Mucosa of descending colon (tissue), 3 donors: ENCODE measurements around the gene URAD. TPM values are rescaled to one million over a fixed set of nuclear protein-coding genes. Genes with fewer than 3 reads are reported as not detected.
A peak's percentile ranks its signal among the peaks of the same experiment; 100 is the strongest.

Experiments
- ATAC-seq: fragments of 200-7000 bp; cut with Tn5 transposase; one replicate; pipeline ENCODE4 v1.9.1; 2020; ENCODE audit warnings: mild to moderate bottlenecking, moderate library complexity
- DNase-seq, 3 donors: peaks; one replicate each; pipeline ENCODE4 v3.0.0-alpha.2; 2020
- H3K36me3 ChIP-seq: fragments of 200-600 bp; one replicate; pipeline ENCODE4 v1.8.0; 2021; ENCODE audit warnings: low read depth, mild to moderate bottlenecking
- H3K4me1 ChIP-seq: fragments of 200-600 bp; one replicate; pipeline ENCODE4 v1.8.0; 2021; ENCODE audit warnings: low read depth, mild to moderate bottlenecking
- H3K4me3 ChIP-seq: fragments of 200-600 bp; one replicate; pipeline ENCODE4 v1.8.0; 2021; ENCODE audit warnings: mild to moderate bottlenecking
- H3K9me3 ChIP-seq: fragments of 200-600 bp; one replicate; pipeline ENCODE4 v1.8.0; 2021; ENCODE audit warnings: mild to moderate bottlenecking
- intact Hi-C, 2 donors: fragments of 100-400 bp; cut with DNase I in 1 of 2; cut with micrococcal nuclease in 1 of 2; formaldehyde crosslinking; loops; one replicate each; pipeline versions ENCODE4 v1.11.0 to v1.11.1; 2022; cut with DNase I, micrococcal nuclease
- total RNA-seq, 3 donors: library from RNA; stranded (reverse); fragmentation: NEBNext Ultra II Directional in 2 of 3; extraction: Animal tissue kit (Norgen Biotek cat#: 25700) in 2 of 3; gene quantifications; one replicate each; pipeline versions ENCODE4 v1.2.1 to v1.2.4, GENCODE V29; 2021 to 2023
- TF ChIP-seq, protein P1 (sequence below): fragments of 200-600 bp; IDR thresholded peaks from one replicate; pipeline ENCODE4 v1.8.0; 2022; ENCODE audit warnings: antibody characterized with exemption, mild to moderate bottlenecking
- donor health status: DM: no; HTN: no; CAD: no; lungs with moderate emphysema.
- donor health status: DM: no; HTN: no; CAD: no.
- donor health status: DM: no; HTN: yes; CAD: no.

URAD gene
- total RNA-seq, 3 donors from 2014 or later: 17.9 to 62.9 (median 23.9) TPM

DNA sequence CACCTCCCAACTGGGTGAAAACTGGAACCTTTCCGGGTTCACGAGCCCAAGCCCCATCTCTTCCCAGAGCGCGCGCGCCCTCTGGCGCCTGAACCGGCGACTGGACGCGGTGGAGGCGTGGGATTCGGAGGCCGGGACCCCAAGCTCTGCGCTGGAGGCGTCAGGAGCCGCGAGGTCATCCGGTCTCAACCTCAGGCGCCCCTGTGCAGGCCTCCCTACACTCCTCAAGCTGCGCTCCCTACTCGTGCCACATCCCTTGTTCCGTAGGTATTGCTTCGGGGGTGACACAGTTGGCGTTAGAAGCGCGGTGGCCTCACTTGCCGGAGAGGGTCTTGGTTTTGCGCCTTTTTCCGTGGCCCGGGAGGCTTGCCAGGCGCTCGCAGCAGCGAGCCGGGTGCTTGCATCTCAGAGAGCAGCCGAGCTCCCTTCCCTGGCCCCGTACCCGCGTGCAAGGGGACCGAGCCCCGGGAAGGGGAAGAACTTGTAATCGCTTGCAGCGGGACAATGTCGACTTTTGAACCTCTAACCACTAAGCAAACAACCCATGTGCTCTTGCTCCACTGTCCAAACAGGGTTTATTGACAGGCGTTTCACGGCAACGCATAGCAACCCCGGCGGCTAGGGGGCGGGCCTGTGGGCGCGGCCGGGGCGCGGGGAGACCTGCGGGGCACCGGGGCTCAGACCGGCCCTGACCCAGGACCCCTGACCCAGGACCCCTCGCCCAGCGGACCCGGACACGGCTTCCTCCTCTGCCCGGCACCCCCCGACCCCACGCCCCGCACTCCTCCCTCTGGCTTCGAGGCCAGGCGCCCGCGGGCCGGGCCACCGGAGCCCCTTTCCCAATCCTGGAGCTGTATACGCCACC lies 27.9 kb downstream of the URAD start:
- peak; percentile 84 to 91 (median 87) for DNase-seq

DNA sequence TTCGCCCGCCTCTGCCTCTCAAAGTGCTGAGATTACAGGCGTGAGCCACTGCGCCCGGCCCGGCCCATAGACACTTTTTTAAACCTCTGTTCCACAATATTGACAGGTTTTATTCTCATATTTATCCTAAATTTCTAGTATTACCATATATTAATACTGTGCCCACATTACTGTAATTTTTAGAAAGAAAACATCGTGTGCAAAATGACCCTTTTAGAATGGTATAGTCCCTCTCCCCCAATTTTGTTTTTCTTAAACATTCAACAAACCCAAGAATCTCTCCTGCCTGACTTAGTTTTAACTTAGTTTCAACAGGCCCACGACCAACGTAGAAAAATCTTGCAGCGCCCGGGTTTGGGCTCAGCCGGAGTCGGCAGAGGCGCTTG lies 28.5 kb downstream of the URAD start:
- DNase-seq (no peak), ATAC-seq (no peak)
- TF ChIP-seq, protein P1, sequence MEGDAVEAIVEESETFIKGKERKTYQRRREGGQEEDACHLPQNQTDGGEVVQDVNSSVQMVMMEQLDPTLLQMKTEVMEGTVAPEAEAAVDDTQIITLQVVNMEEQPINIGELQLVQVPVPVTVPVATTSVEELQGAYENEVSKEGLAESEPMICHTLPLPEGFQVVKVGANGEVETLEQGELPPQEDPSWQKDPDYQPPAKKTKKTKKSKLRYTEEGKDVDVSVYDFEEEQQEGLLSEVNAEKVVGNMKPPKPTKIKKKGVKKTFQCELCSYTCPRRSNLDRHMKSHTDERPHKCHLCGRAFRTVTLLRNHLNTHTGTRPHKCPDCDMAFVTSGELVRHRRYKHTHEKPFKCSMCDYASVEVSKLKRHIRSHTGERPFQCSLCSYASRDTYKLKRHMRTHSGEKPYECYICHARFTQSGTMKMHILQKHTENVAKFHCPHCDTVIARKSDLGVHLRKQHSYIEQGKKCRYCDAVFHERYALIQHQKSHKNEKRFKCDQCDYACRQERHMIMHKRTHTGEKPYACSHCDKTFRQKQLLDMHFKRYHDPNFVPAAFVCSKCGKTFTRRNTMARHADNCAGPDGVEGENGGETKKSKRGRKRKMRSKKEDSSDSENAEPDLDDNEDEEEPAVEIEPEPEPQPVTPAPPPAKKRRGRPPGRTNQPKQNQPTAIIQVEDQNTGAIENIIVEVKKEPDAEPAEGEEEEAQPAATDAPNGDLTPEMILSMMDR: no peak
- H3K36me3 ChIP-seq: no peaks in the 10 kb centered on the region
- no peak overlapping the region for H3K4me3 ChIP-seq
- no peaks in the 10 kb centered on the region for H3K9me3 ChIP-seq
- intact Hi-C loops: no loop called here
- peaks cover 42% of the 10 kb centered on the region for H3K4me1 ChIP-seq

More for the DNA sequence above, 27.9 kb downstream of the URAD start:
- no peaks in the 10 kb centered on the region for H3K9me3 ChIP-seq
- H3K4me1 ChIP-seq: peaks cover 42% of the 10 kb centered on the region
- intact Hi-C loops: no loop called here
- ATAC-seq: peak; percentile 81
- H3K36me3 ChIP-seq: no peaks in the 10 kb centered on the region
- TF ChIP-seq, protein P1: peak; percentile 60
- no peak overlapping the region for H3K4me3 ChIP-seq

DNA sequence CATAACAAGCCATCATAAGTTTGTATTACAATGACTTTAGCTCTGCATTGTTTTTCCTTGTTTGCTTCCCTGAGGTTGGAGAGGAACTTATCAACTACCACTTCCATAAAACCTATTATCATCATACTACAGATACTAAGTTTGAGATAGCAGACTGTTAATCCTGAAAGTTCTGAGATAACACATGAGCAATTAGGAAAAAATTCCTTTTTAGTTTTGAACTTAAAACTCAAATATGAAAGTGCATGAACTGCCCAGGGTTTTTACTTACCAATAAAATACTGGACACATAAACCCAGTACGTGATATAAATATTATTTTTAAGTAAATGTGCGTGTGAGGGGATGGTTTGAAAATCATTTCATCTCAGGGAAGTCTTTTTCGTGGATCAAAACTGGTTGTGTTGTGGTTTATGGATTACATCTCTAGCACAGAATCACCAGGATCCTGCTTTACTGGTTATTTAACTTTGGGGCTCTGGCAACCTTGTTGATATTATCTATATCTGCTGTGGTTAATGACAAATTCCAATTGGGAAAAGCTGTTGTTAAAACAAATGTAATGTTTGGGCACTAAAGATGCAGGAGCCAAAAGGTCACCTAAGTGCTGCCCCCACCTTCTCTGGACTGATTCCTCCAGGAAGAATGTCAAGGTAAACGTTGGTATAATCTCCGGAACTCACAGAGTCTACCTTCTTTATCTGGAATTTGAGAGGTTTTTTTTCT lies 31.8 kb downstream of the URAD start:
- Histone ChIP-seq H3K9me3 (no peaks in the 10 kb centered on the region), H3K4me1 (peaks cover 37% of the 10 kb centered on the region), H3K4me3 (no peak overlapping the region), H3K36me3 (no peaks in the 10 kb centered on the region)
- ATAC-seq (no peak), DNase-seq (peak in 1 of 3 donors; percentile 29)
- intact Hi-C loops: no loop called here
- TF ChIP-seq, protein P1: no peak

DNA sequence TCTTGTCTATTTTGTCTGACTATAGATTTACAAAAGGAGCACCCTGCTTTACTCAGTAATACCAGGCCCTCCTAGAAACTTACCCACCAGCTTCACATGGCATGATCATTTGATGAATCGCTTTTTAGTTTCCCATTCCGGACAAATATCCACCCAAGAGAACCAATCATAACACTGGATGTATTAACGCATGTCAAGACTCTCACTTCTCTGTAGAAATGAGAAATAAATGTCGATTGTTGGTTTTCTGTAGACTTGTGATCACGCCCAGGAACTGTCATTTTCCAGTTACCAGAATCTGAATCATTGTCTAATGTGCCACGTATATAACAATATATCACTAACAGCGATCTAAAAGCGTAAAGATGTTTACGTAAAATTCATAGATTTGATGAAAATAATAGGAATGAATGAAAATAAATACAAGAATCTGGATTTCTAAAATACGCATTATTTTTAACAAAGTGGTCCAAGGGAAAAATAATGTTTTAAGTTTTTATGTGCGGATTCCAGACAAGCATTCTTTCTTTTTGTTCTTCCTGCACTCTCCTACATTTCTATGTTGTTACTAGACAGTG lies 33.4 kb downstream of the URAD start:
- intact Hi-C loops: no loop called here
- Histone ChIP-seq H3K36me3 (no peaks in the 10 kb centered on the region), H3K9me3 (no peaks in the 10 kb centered on the region), H3K4me1 (peaks cover 30% of the 10 kb centered on the region), H3K4me3 (no peak overlapping the region)
- no peak for DNase-seq
- ATAC-seq: no peak
- TF ChIP-seq, protein P1: no peak

DNA sequence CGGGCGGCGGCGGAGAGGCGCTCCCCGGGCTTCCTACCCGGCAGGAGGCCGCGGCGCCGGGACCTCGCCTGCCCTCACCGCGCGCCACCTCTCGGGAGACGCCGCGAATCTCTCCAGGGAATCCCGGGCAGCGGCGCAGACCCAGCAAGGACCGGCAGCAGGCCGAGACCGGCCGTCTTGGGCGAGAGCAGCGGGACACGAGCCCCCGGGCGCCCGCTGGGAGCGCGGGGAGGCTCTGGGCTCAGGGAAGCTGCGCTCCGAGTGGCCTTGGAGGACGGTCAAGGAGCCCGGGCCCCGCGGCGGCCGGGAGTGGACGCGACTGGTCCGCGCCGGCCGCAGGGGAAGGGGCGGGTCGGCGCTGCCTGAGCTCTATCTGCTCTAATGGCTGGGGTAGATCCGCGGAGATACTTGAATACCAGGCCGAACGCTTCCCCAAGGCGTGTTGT lies 34.1 kb downstream of the URAD start:
- DNase-seq (peak in 2 of 3 donors; percentile 59 to 80), ATAC-seq (peak; percentile 60)
- intact Hi-C loops: no loop called here
- TF ChIP-seq, protein P1: no peak
- H3K4me3 ChIP-seq: peak overlapping the region; percentile 42
- no peaks in the 10 kb centered on the region for H3K36me3 ChIP-seq
- no peaks in the 10 kb centered on the region for H3K9me3 ChIP-seq
- H3K4me1 ChIP-seq: peaks cover 23% of the 10 kb centered on the region
